ENCODE data around the gene CCDC106. TPM values are rescaled to one million over a fixed set of nuclear protein-coding genes. Genes with fewer than 3 reads are reported as not detected.
A peak's percentile ranks its signal among the peaks of the same experiment; 100 is the strongest.

Gene CCDC106
- total RNA-seq, 1 donor from 2014 or later, result 11.1 TPM

GRCh38 chr19:55646889-55647731 is 902 bp upstream of the CCDC106 start:
- H3K9me3 ChIP-seq, result no peaks in the 10 kb centered on the region
- H3K27ac ChIP-seq, result peak overlapping the region; percentile 64
- H3K27me3 ChIP-seq, result no peaks in the 10 kb centered on the region
- DNase-seq (no peak), ATAC-seq (no peak)
- intact Hi-C loops (cut with DNase I), result no loop called here
- no peak for TF ChIP-seq CTCF (IDR thresholded peaks at IDR 0.05)
- peaks cover 13% of the 10 kb centered on the region for H3K36me3 ChIP-seq
- H3K4me1 ChIP-seq, result peaks cover 40% of the 10 kb centered on the region
- H3K4me3 ChIP-seq, result peak overlapping the region; percentile 75

DNA sequence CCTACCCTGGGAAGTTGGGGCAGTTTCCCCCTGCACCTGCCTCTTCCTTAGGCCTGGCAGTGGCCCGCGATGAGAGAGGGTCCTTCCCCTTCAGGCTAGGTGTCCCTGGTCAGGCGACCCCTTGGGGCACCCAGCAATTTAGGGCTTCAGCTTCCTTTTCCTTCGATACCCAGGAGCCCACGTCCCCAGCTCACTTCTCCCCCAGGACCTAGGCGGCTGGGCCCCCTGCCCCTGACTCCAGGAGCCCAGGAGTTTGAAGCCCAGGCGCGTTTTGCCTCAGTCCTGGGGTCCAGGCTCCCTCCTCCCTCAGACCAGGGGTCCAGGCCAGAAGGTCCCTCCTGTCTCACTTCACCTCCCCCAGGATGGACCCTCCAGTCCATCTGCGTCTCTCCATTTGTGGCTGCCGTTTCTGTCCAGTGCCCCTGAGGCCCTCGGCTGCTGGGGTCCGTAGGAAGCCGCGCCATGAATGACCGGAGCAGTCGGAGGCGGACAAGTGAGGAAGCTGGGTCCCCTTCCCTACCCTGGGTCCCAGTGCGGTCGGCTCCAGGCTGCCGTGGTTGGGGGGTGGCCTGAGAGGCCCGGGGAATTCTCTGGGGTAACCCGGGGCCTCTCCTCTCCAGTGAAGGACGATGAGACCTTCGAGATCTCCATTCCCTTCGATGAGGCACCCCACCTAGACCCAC is 714 bp downstream of the CCDC106 start:
- Histone ChIP-seq H3K9me3 (no peaks in the 10 kb centered on the region), H3K4me1 (peaks cover 29% of the 10 kb centered on the region), H3K27me3 (no peaks in the 10 kb centered on the region), H3K4me3 (peak overlapping the region; percentile 75), H3K27ac (peak overlapping the region; percentile 64), H3K36me3 (peaks cover 13% of the 10 kb centered on the region)
- intact Hi-C loops (cut with DNase I), result no loop called here
- ATAC-seq (no peak), DNase-seq (no peak)
- TF ChIP-seq CTCF (IDR thresholded peaks at IDR 0.05), result no peak

GRCh38 chr19:55649268-55650125 is 1.5 kb downstream of the CCDC106 start:
- no peak for TF ChIP-seq CTCF (IDR thresholded peaks at IDR 0.05)
- intact Hi-C loops (cut with DNase I), result no loop called here
- peak overlapping the region; percentile 64 for H3K27ac ChIP-seq
- H3K4me3 ChIP-seq, result peak overlapping the region; percentile 75
- DNase-seq (no peak), ATAC-seq (no peak)
- peaks cover 13% of the 10 kb centered on the region for H3K36me3 ChIP-seq
- H3K27me3 ChIP-seq, result no peaks in the 10 kb centered on the region
- H3K9me3 ChIP-seq, result no peaks in the 10 kb centered on the region
- H3K4me1 ChIP-seq, result peaks cover 25% of the 10 kb centered on the region

GRCh38 chr19:55650126-55650557 is 2.1 kb downstream of the CCDC106 start:
- H3K27me3 ChIP-seq, result no peaks in the 10 kb centered on the region
- H3K36me3 ChIP-seq, result peaks cover 7% of the 10 kb centered on the region
- H3K27ac ChIP-seq, result no peak overlapping the region
- ATAC-seq (no peak), DNase-seq (no peak)
- no peaks in the 10 kb centered on the region for H3K9me3 ChIP-seq
- intact Hi-C loops (cut with DNase I), result no loop called here
- no peak for TF ChIP-seq CTCF (IDR thresholded peaks at IDR 0.05)
- no peak overlapping the region for H3K4me3 ChIP-seq
- H3K4me1 ChIP-seq, result peaks cover 20% of the 10 kb centered on the region

DNA sequence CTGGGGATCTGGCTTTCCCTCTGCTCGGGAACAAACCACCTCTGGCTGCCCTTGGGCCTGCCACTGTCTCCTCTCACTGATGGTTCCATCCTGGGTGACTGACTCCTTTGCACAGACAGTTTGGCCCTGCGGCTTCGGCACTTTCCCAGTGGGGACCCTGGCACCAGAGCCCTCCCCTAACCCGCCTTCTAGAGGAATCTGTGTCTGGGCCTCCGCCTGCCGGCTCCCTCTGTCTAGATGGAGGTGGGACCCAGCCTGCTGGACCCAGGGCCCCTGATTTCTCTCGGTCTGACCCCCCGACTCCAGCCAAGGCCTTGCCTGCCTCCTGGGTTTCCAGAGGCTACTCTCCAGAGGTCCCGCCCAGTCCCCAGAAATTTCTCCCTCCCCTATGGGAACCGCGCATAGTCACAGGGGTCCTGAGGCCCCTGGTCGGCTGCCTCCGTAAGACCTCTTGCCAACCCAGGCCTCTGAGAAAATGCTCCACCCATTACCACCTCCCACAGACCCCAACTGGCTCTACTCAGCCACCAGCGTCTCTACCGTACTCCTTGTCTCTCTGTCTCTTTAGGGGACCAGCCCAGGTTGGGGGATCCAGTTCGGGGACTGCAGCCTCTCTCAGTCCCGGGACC is 2.7 kb downstream of the CCDC106 start:
- intact Hi-C loops (cut with DNase I), result no loop called here
- DNase-seq (no peak), ATAC-seq (no peak)
- H3K36me3 ChIP-seq, result peaks cover under 1% of the 10 kb centered on the region
- H3K9me3 ChIP-seq, result no peaks in the 10 kb centered on the region
- TF ChIP-seq CTCF (IDR thresholded peaks at IDR 0.05), result no peak
- no peaks in the 10 kb centered on the region for H3K27me3 ChIP-seq
- no peak overlapping the region for H3K27ac ChIP-seq
- H3K4me3 ChIP-seq, result no peak overlapping the region
- peaks cover 21% of the 10 kb centered on the region for H3K4me1 ChIP-seq
